Gastrocnemius medialis (tissue), 4 donors: Measurements from ENCODE around the gene ADARB2. TPM values are rescaled to one million over a fixed set of nuclear protein-coding genes. Genes with fewer than 3 reads are reported as not detected.
"Not testable (repeated sequence)": the region's sequence is repeated elsewhere in the genome, so short reads cannot be mapped to it uniquely, and the experiment has no call there.

ENCODE experiments used
- ATAC-seq, 2 donors: fragments of 150-250 bp; one replicate each; pipeline ENCODE4 v1.9.1; 2016
- DNase-seq, 2 donors: peaks; one replicate each; pipeline ENCODE4 v3.0.0-alpha.2; 2019
- H3K27ac ChIP-seq, 4 donors: fragments of 200-600 bp; sonication (generic); 1 replicate in 1 of 4; 2 replicates in 3 of 4; pipeline ENCODE4 v1.5.1; 2016 to 2018; ENCODE audit warnings: mild to moderate bottlenecking in 2 of 4, moderate library complexity in 1 of 4
- H3K27me3 ChIP-seq, 3 donors: fragments of 200-600 bp; sonication (generic) in 2 of 3; 1 replicate in 1 of 3; 2 replicates in 2 of 3; pipeline versions ENCODE4 v1.5.1 to v1.6.0; 2016 to 2019; ENCODE audit warnings: mild to moderate bottlenecking in 1 of 3, moderate library complexity in 1 of 3
- H3K36me3 ChIP-seq, 2 donors: fragments of 200-600 bp; sonication (generic) in 1 of 2; one replicate each; pipeline ENCODE4 v1.5.1; 2017 to 2018
- H3K4me1 ChIP-seq, 2 donors: fragments of 200-600 bp; sonication (generic) in 1 of 2; one replicate each; pipeline ENCODE4 v1.5.1; 2016 to 2017; ENCODE audit warnings: mild to moderate bottlenecking in 2 of 2
- H3K4me3 ChIP-seq, 4 donors: fragments of 200-600 bp; sonication (generic) in 3 of 4; 1 replicate in 1 of 4; 2 replicates in 3 of 4; pipeline ENCODE4 v1.5.1; 2016 to 2019; ENCODE audit warnings: mild to moderate bottlenecking in 2 of 4
- H3K9me3 ChIP-seq, 3 donors: fragments of 200-600 bp; sonication (generic) in 2 of 3; 1 replicate in 1 of 3; 2 replicates in 2 of 3; pipeline ENCODE4 v1.5.1; 2016 to 2019
- POLR2A ChIP-seq, 2 donors: fragments of 450-650 bp; IDR thresholded peaks; one replicate each; pipeline ENCODE4 v1.6.1; 2017; ENCODE audit warnings: antibody characterized with exemption in 2 of 2, mild to moderate bottlenecking in 2 of 2, moderate library complexity in 2 of 2
- in situ Hi-C, 4 donors: fragments of 200-750 bp; cut with MboI; loops; one replicate each; pipeline versions ENCODE4 v1.15.0 to v1.8.0; 2017; ENCODE audit warnings: low sequenced_read_pairs in 4 of 4
- intact Hi-C: fragments of 100-400 bp; cut with DNase I; formaldehyde crosslinking; loops from one replicate; pipeline ENCODE4 v1.15.1; 2023; ENCODE audit warnings: low total_unique reads
- total RNA-seq, 4 donors: library from RNA; depleted of rRNA; stranded (reverse); fragments of >200 nt; gene quantifications; one replicate each; pipeline versions ENCODE4 v1.1.0 to v1.2.3, GENCODE V29; 2016
- TF ChIP-seq, protein P1 (sequence below), 5 experiments: fragments of 450-650 bp in 3 of 5; fragments of 200-600 bp in 2 of 5; sonication (generic) in 2 of 5; IDR thresholded peaks in 4 of 5; conservative IDR thresholded peaks in 1 of 5; 1 replicate in 4 of 5; 2 replicates in 1 of 5; pipeline ENCODE4 v1.5.1; 2016 to 2019; ENCODE audit warnings: antibody characterized with exemption in 5 of 5, mild to moderate bottlenecking in 3 of 5, moderate library complexity in 3 of 5

ADARB2 gene
- total RNA-seq, 4 donors from 2014 or later: 0.07 to 0.87 (median 0.10) TPM

DNA sequence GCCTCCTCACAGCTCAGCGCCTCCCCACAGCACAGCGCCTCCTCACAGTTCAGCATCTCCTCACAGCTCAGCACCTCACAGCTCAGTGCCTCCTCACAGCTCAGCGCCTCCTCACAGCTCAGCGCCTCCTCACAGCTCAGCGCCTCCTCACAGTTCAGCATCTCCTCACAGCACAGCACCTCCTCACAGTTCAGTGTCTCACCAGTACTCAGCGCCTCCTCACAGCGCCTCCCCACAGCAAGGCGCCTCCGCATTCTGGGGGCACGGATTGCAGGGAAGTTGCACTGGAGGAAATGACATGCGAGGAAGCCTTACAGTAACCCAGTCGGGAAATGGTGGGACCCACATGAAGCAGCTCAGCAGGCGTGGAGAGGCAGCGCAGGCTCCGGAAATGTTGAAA, 409.6 kb downstream of the ADARB2 start:
- Histone ChIP-seq H3K27ac (no peak overlapping the region), H3K4me1 (no peaks in the 10 kb centered on the region), H3K36me3 (no peaks in the 10 kb centered on the region), H3K4me3 (no peak overlapping the region), H3K9me3 (no peaks in the 10 kb centered on the region), H3K27me3 (peaks cover 0 to 3% (median 0%) of the 10 kb centered on the region in 3 donors)
- in situ Hi-C loops (no loop called here), intact Hi-C loops (no loop called here)
- TF ChIP-seq, protein P1, sequence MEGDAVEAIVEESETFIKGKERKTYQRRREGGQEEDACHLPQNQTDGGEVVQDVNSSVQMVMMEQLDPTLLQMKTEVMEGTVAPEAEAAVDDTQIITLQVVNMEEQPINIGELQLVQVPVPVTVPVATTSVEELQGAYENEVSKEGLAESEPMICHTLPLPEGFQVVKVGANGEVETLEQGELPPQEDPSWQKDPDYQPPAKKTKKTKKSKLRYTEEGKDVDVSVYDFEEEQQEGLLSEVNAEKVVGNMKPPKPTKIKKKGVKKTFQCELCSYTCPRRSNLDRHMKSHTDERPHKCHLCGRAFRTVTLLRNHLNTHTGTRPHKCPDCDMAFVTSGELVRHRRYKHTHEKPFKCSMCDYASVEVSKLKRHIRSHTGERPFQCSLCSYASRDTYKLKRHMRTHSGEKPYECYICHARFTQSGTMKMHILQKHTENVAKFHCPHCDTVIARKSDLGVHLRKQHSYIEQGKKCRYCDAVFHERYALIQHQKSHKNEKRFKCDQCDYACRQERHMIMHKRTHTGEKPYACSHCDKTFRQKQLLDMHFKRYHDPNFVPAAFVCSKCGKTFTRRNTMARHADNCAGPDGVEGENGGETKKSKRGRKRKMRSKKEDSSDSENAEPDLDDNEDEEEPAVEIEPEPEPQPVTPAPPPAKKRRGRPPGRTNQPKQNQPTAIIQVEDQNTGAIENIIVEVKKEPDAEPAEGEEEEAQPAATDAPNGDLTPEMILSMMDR (IDR thresholded peaks at IDR 0.05 in 4 of 5, conservative IDR thresholded peaks at IDR 0.05 in 1 of 5): no peak
- TF ChIP-seq POLR2A (IDR thresholded peaks at IDR 0.05): no peak
- no peak for ATAC-seq
- no peak for DNase-seq

DNA sequence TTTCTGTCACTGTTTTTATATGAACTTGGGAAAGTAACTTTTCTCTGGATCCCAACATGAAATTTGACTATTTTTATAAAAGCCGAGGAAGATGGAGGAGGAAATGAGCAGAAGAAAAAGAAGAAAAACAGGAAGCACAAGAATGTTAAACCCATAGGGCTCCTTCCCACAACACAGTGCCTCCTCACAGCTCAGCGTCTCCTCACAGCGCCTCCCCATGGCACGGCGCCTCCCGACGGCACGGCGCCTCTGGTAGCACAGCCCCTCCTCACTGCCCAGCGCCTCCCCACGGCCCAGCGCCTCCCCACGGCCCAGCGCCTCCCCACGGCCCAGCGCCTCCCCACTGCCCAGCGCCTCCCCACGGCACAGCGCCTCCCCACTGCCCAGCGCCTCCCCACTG, 410.8 kb downstream of the ADARB2 start:
- H3K27ac ChIP-seq, in situ Hi-C loops, DNase-seq: not testable (repeated sequence)

DNA sequence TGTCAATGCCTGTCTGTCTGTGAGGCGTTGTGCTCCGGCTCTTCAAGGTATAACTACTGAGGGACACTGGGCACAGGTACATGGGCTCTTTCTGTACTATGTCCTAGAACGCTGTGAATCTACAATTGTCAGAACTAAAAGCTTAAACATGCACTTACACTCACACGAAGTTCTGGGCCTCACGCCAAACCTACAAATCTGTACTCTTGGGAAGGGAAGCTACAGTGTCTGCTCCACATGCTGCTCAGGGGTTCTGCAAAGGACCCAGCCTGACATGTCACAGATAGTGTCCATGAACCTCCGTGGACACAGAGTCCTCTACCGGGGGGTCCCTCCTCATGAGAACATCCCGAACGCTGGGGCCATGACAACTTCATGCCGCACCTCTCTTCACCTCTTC, 412.4 kb downstream of the ADARB2 start:
- in situ Hi-C loops: no loop called here
- intact Hi-C loops: no loop called here
- H3K36me3 ChIP-seq: no peaks in the 10 kb centered on the region
- H3K4me3 ChIP-seq: no peak overlapping the region
- no peaks in the 10 kb centered on the region for H3K9me3 ChIP-seq
- H3K27ac ChIP-seq: no peak overlapping the region
- DNase-seq (no peak), ATAC-seq (no peak)
- H3K4me1 ChIP-seq: no peaks in the 10 kb centered on the region
- TF ChIP-seq POLR2A (IDR thresholded peaks at IDR 0.05): no peak
- TF ChIP-seq, protein P1 (IDR thresholded peaks at IDR 0.05 in 4 of 5, conservative IDR thresholded peaks at IDR 0.05 in 1 of 5): no peak
- H3K27me3 ChIP-seq: peaks cover 0 to 8% (median 0%) of the 10 kb centered on the region in 3 donors

More for the DNA sequence above, 410.8 kb downstream of the ADARB2 start:
- H3K4me1 ChIP-seq, H3K9me3 ChIP-seq, H3K27me3 ChIP-seq, ATAC-seq, H3K4me3 ChIP-seq, intact Hi-C loops, H3K36me3 ChIP-seq: not testable (repeated sequence)

DNA sequence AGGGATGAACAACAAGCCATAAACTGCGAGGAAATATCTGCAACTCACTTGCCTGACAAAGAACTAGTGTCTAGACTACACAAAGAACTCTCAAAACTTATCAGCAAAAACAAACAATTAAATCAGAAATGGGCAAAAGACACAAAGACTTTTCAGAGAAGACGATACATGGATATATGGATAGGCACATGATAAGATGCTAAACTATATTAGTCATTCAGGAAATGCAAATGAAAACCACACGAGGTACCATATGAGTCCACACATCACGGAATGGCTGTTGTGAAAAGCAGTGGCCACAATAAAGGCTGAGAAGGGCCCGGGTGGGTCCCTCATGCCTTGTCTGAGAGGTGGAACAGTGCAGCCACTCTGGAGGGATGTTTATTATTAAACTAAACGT, 413.4 kb downstream of the ADARB2 start:
- H3K4me1 ChIP-seq: no peaks in the 10 kb centered on the region
- H3K36me3 ChIP-seq: no peaks in the 10 kb centered on the region
- intact Hi-C loops (no loop called here), in situ Hi-C loops (no loop called here)
- no peak for DNase-seq
- H3K9me3 ChIP-seq: no peaks in the 10 kb centered on the region
- ATAC-seq: no peak
- H3K27me3 ChIP-seq: peaks cover 0 to 8% (median 0%) of the 10 kb centered on the region in 3 donors
- TF ChIP-seq, protein P1 (IDR thresholded peaks at IDR 0.05 in 4 of 5, conservative IDR thresholded peaks at IDR 0.05 in 1 of 5): no peak
- no peak for TF ChIP-seq POLR2A (IDR thresholded peaks at IDR 0.05)
- H3K4me3 ChIP-seq: no peak overlapping the region
- H3K27ac ChIP-seq: no peak overlapping the region

DNA sequence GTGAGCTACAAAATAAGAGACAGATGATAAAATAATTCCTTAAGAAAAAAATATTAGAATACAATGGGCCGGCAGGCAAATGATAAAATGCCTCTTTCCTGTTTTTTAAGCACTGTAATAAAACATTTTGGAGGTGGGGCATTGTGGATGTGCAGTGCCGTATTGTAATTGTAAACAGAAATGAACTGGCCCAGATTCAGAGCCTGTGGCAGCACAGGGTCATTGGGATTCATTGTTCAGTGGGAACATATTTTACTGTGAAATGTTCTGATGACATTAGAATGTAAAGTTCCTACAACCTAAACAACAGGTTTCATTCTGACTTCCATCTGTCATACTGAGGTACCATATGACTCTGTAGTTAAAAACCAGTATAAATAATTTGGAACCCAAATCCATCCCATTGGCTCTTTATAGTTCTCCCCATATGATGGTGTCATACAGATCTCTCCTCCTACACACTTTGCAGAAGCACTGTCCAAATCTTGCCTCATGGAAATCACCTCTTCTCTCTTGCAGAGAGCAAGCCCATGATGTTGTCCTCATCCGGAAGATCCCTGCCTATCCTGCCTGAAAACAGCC, 416.5 kb downstream of the ADARB2 start:
- peaks cover 0 to 8% (median 0%) of the 10 kb centered on the region in 3 donors for H3K27me3 ChIP-seq
- in situ Hi-C loops: no loop called here

DNA sequence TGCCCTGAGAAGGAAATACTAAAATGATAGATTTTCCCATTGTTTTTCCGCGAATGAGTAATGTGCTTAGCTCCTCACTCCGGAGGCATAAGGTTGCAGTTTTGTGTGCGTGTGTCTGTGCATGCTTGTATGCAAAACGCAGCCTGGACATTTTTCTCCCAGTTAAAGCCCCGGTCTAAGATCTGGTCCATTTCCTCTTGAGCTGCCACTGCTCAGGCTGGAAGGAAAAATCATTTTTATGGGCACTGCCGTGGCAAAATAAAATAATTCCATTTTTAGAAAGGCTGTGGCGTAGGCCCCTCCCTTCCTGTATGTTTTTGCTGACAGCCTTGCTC, 420.5 kb downstream of the ADARB2 start:
- intact Hi-C loops (no loop called here), in situ Hi-C loops (no loop called here)
- ATAC-seq (no peak), DNase-seq (no peak)
- H3K27ac ChIP-seq: no peak overlapping the region
- no peak overlapping the region for H3K4me3 ChIP-seq
- H3K4me1 ChIP-seq: no peaks in the 10 kb centered on the region
- no peaks in the 10 kb centered on the region for H3K36me3 ChIP-seq
- H3K27me3 ChIP-seq: peaks cover 0 to 5% (median 0%) of the 10 kb centered on the region in 3 donors
- no peak for TF ChIP-seq POLR2A (IDR thresholded peaks at IDR 0.05)
- TF ChIP-seq, protein P1 (IDR thresholded peaks at IDR 0.05 in 4 of 5, conservative IDR thresholded peaks at IDR 0.05 in 1 of 5): no peak
- no peaks in the 10 kb centered on the region for H3K9me3 ChIP-seq

More for the DNA sequence above, 416.5 kb downstream of the ADARB2 start:
- Histone ChIP-seq H3K27ac (no peak overlapping the region), H3K4me1 (no peaks in the 10 kb centered on the region), H3K4me3 (no peak overlapping the region), H3K9me3 (no peaks in the 10 kb centered on the region), H3K36me3 (no peaks in the 10 kb centered on the region)
- TF ChIP-seq POLR2A (IDR thresholded peaks at IDR 0.05): no peak
- intact Hi-C loops: no loop called here
- no peak for DNase-seq
- no peak for ATAC-seq
